Measurements from ENCODE around the gene ZFP1.
"Not testable (repeated sequence)": the region's sequence is repeated elsewhere in the genome, so short reads cannot be mapped to it uniquely, and the experiment has no call there.

The ZFP1 gene

DNA sequence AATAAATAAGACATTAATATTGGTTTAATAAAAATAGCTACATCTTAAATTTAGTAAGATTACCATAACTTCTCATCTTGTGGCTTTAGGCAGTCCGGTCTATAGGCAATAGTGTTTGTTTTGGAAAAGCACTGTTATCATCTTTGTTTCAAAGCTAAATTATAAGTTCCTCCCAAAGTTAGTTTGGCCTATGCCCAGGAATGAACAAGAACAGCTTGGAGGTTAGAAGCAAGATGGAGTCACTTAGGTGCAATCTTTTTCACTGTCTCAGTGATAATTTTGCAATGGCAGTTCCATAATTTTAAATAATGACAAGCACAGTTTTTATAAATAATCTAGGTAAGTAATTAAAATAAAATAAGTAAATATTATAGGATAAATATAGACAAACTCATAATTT, 25.7 kb upstream of the ZFP1 start:
- Mint-ChIP-seq H3K27ac (no peak overlapping the region), H3K4me3 (no peak overlapping the region), H3K4me1 (no peaks in the 10 kb centered on the region), H3K27me3 (no peaks in the 10 kb centered on the region), H3K9me3 (peaks cover 11% of the 10 kb centered on the region), H3K36me3 (no peaks in the 10 kb centered on the region)
- no peak for ATAC-seq

DNA sequence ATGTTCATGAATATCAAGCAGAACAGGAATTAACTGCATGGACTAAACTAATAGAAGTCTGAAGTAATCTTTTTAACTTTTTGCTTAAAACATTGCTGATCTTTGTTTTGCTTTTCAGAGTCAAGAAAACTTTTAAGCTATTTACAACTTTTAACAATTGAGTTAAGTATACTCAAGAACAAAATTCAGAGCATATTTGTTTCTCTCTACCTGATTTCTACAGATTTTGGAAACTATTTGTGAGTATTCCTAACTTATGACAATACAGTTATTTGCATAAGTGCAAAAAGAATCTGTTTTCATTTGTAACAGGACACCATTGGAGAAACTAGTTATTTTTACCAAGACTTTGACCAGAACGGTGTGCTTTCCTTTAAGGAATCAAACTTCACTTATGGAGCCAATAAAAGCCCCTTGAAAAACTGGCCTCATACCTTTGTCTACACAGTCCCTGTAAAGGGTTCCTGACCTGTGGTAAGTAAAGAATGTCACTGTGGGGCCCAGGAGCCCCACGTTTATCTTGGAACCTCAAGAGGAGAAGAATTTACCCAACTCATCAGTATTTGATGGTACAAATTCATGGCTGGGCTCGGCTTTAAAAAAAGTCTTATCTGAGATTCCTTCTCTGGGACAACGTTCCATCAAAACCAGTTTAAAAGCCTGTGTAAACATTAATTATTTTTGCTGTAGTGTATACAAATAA, 20.5 kb upstream of the ZFP1 start:
- no peak overlapping the region for H3K27ac Mint-ChIP-seq
- H3K4me1 Mint-ChIP-seq, result no peaks in the 10 kb centered on the region
- peaks cover 16% of the 10 kb centered on the region for H3K27me3 Mint-ChIP-seq
- H3K36me3 Mint-ChIP-seq, result no peaks in the 10 kb centered on the region
- no peak for ATAC-seq
- H3K4me3 Mint-ChIP-seq, result no peak overlapping the region
- peaks cover 7% of the 10 kb centered on the region for H3K9me3 Mint-ChIP-seq

DNA sequence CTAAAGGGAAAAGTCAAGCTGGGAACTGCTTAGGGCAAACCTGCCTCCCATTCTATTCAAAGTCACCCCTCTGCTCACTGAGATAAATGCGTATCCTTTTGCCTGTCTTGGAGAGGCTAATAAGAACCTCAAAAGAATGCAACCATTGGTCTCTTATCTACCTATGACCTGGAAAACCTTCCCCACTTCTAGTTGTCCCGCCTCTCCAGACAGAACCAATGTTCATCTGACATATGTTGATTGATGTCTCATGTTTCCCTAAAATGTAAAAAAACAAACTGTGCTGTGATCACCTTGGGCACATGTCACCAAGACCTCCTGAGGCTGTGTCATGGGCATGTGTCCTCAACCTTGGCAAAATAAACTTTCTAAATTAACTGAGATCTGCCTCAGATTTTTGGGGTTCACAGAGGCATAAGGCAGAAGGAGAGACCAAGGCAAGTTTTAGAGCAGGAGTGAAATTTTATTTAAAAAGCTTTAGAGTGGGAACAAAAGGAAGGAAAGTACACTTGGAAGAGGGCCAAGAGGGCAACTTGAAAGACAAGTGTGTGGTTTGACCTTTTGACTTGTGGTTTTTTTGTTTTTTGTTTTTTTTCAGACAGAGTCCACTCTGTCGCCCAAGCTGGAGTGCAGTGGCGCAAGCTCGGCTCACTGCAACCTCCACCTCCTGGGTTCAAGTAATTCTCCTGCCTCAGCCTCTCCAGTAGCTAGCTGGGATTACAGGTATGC, 18.7 kb upstream of the ZFP1 start:
- H3K27ac Mint-ChIP-seq, H3K4me1 Mint-ChIP-seq, ATAC-seq, H3K4me3 Mint-ChIP-seq, H3K36me3 Mint-ChIP-seq, H3K9me3 Mint-ChIP-seq: not testable (repeated sequence)
- peaks cover 16% of the 10 kb centered on the region for H3K27me3 Mint-ChIP-seq

DNA sequence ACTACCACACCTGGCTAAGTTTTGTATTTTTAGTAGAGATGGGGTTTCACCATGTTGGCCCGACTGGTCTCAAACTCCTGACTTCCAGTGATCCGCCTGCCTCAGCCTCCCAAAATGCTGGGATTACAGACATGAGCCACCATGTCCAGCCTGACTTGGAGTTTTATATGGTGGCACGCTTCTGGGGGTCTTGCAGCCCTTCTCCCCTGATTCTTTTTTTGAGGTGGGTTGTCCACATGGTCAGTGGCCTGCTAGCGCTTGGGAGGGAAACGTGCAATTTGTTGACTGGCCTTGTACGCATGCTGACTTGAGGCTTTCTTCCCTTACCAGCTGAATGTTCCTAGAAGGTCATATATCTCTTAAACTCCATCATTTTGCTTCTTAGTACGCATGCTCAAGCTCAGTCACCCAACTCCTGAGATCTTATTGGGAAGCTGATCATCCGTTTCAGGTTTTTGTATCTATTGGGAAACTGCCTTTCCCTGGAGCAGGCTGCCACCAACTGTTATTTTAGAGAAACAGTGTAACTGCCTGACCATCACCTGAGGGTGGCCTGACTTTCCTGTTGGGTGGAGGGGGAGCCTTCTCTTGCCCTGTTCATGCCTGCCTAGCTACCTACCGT, 18.1 kb upstream of the ZFP1 start:
- ATAC-seq, result no peak

DNA sequence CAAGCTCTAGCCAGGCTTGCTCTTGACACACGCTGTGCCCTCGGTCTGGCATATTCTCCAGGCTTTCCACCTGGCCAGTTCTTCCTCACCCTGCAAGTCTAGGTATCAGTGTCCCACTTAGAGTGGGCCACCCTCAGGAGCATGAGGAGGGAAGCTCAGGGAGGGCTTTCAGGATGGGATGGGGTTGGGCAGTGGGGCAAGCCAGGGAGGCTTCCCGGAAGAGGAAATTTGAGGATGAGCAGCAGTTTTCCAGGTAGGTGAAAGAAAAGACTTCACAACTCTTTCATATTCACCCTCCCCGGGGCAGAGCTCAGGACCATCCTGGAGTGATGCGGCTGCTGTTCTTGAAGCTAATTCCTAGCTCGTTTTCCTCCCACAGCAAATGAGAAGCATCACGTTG, 17.2 kb upstream of the ZFP1 start:
- Mint-ChIP-seq H3K27me3 (peaks cover 16% of the 10 kb centered on the region), H3K27ac (no peak overlapping the region), H3K4me1 (no peaks in the 10 kb centered on the region), H3K36me3 (no peaks in the 10 kb centered on the region), H3K9me3 (peaks cover 7% of the 10 kb centered on the region), H3K4me3 (no peak overlapping the region)
- ATAC-seq, result no peak

More for the DNA sequence above, 18.1 kb upstream of the ZFP1 start:
- Mint-ChIP-seq H3K9me3 (peaks cover 7% of the 10 kb centered on the region), H3K4me3 (no peak overlapping the region), H3K27ac (no peak overlapping the region), H3K27me3 (peaks cover 16% of the 10 kb centered on the region), H3K36me3 (no peaks in the 10 kb centered on the region), H3K4me1 (no peaks in the 10 kb centered on the region)

DNA sequence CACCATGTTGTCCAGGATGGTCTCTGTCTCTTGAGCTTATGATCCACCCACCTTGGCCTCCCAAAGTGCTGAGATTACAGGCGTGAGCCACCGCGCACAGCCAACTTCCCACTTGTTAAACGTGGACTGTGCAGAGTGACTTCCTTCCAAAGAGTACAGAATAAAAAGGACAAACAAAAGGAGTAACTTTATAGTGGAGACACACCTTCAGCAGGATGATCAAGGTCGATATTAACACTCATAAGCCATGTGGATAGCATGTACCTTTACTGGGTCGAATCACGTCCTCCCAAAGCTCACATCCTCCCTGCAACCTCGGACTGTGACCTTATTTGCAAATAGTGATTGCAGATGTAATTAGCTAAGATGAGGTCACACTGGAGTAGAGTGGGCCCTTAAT, 10.1 kb upstream of the ZFP1 start:
- Mint-ChIP-seq H3K27me3 (no peaks in the 10 kb centered on the region), H3K9me3 (no peaks in the 10 kb centered on the region), H3K4me3 (no peak overlapping the region), H3K4me1 (peaks cover 15% of the 10 kb centered on the region), H3K27ac (no peak overlapping the region), H3K36me3 (no peaks in the 10 kb centered on the region)
- no peak for ATAC-seq

DNA sequence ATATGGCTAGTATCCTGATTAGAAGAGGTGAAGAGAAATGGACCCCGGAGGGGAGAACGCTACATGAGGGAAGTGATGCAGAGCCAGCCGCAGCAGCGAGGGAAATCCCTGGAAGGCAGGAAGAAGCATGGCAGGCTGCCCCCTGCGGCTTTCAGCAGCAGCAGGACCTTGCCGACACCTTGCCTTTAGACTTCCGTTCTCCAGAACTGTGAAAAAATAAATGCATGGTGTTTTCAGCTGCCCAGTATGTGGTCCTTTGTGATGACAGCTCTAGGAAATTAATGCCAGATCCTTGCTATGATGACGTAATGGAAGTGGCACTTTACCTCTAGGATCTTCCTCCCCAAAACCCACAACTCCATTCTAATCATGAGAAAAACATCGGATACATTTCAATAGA, 9.7 kb upstream of the ZFP1 start:
- ATAC-seq, result no peak
- Mint-ChIP-seq H3K36me3 (no peaks in the 10 kb centered on the region), H3K27me3 (no peaks in the 10 kb centered on the region), H3K4me1 (peaks cover 15% of the 10 kb centered on the region), H3K9me3 (no peaks in the 10 kb centered on the region), H3K4me3 (no peak overlapping the region), H3K27ac (no peak overlapping the region)

DNA sequence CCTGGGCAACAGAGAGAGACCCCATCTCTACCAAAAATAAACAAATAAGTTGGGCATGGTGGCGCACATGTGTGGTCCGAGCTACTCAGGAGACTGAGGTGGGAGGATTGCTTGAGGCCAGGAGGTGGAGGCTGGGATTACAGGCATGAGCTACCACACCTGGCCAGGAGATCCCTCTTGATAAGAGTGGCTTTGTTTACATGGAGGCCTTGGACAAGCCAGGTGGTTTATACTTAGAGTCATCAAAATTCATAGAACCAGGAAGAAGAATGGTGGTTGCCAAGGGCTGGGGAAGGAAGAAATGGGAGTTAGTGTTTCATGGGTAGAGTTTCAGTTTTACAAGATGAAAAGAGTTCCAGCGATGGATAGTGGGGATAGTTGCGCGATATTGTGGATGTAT, 8.8 kb upstream of the ZFP1 start:
- no peak overlapping the region for H3K27ac Mint-ChIP-seq
- no peak overlapping the region for H3K4me3 Mint-ChIP-seq
- no peaks in the 10 kb centered on the region for H3K27me3 Mint-ChIP-seq
- no peaks in the 10 kb centered on the region for H3K36me3 Mint-ChIP-seq
- no peaks in the 10 kb centered on the region for H3K9me3 Mint-ChIP-seq
- no peak for ATAC-seq
- peaks cover 15% of the 10 kb centered on the region for H3K4me1 Mint-ChIP-seq

DNA sequence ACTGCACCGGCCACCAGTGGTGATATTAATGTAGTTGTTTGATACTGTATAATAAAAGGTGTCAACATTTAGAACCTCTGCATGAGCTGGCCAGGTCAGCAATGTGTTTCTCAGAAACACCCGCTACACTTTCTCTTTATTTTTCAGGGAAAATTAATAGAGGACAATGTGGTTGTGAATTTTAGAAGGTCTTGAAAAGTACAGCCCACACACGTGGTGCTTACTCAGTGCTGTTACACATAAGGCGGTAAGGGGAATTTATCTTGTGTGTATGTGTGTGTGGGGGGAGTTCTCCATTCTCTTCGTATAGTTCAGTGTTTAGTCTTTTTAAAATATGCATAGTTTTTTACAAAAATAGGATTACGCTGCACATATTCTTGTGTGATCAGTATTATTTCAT, 4.4 kb upstream of the ZFP1 start:
- no peak overlapping the region for H3K27ac Mint-ChIP-seq
- peaks cover 3% of the 10 kb centered on the region for H3K9me3 Mint-ChIP-seq
- no peaks in the 10 kb centered on the region for H3K36me3 Mint-ChIP-seq
- no peak for ATAC-seq
- H3K4me1 Mint-ChIP-seq, result peaks cover 6% of the 10 kb centered on the region
- no peak overlapping the region for H3K4me3 Mint-ChIP-seq
- H3K27me3 Mint-ChIP-seq, result no peaks in the 10 kb centered on the region

DNA sequence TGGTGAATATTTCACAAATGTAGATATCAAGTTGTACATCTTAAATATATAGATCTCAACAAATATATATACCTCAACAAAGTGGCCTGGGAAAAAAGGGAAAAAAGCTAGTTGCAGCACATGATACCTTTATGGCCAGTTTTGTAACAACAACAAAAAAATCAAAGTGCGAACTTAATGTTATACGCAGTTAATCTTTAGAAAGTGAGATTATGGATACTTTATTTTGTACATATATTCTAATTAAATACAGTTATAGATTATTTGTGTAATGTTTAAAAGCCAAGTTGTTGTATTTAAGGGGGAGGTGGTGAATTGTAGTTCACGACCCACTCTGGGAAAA, 385 bp upstream of the ZFP1 start:
- Mint-ChIP-seq H3K27ac (peak overlapping the region; percentile 78), H3K4me1 (peaks cover 36% of the 10 kb centered on the region), H3K4me3 (no peak overlapping the region), H3K36me3 (peaks cover 25% of the 10 kb centered on the region), H3K27me3 (no peaks in the 10 kb centered on the region), H3K9me3 (peaks cover 14% of the 10 kb centered on the region)
- no peak for ATAC-seq

DNA sequence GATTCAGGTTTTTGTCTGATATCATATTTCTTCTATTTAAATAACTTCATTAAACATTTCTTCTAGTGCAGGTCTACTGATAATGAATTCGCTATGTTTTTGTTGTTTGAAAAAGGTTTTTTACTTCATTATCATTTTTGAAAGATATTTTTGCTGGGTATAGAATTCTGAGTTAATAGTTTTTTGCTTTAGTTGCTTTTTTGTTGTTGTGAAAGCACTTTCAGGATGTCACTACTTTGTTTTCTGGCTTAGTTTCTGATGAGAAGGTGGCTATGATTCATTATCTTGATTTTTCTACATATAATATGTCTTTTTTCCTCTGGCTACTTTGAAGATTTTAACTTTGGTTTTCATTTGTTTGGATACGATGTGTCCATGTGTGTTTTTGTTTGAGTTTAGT, 3.5 kb downstream of the ZFP1 start:
- H3K27me3 Mint-ChIP-seq, result no peaks in the 10 kb centered on the region
- H3K9me3 Mint-ChIP-seq, result peaks cover 14% of the 10 kb centered on the region
- H3K4me3 Mint-ChIP-seq, result peak overlapping the region; percentile 45
- peak overlapping the region; percentile 77 for H3K27ac Mint-ChIP-seq
- peaks cover 43% of the 10 kb centered on the region for H3K4me1 Mint-ChIP-seq
- peaks cover 53% of the 10 kb centered on the region for H3K36me3 Mint-ChIP-seq
- ATAC-seq, result no peak

DNA sequence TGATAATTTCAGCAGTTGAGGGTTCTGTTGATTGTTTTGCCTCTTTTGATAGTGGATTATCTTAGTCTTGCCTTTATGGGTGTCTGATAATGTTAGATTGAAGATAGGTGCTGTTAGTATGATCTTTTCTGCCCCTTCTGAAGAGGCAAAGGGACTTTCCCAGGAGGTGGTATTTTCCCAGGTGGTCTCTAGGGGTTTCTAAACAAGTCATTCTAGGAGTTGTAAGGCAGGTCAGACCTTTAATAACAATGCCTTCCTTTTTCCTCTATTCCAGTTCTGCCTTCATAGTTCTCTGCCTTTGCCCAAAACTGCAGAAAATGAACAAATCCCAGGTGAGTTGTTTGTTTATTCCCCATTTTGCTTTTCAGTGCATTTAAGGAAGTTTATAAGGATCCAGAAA, 4.3 kb downstream of the ZFP1 start:
- peak overlapping the region; percentile 45 for H3K4me3 Mint-ChIP-seq
- peaks cover 43% of the 10 kb centered on the region for H3K4me1 Mint-ChIP-seq
- H3K27ac Mint-ChIP-seq, result peak overlapping the region; percentile 77
- H3K27me3 Mint-ChIP-seq, result no peaks in the 10 kb centered on the region
- peaks cover 14% of the 10 kb centered on the region for H3K9me3 Mint-ChIP-seq
- peaks cover 62% of the 10 kb centered on the region for H3K36me3 Mint-ChIP-seq
- ATAC-seq, result peak; percentile 36

DNA sequence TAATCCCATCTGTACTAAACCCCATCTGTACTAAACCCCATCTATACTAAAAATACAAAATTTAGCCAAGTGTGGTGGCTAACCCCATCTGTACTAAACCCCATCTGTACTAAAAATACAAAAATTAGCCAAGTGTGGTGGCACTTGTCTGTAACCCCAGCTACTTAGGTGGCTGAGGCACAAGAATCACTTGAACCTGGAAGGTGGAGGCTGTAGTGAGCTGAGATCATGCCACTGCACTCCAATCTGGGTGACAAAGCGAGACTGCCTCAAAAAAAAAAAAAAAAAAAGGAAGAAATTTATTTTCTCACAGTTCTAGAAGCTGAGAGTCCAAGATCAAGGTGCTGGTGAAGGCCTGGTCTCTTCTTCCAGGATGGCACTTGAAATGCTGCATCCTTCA, 12.1 kb downstream of the ZFP1 start:
- Mint-ChIP-seq H3K27ac (no peak overlapping the region), H3K4me1 (no peaks in the 10 kb centered on the region), H3K9me3 (peaks cover 3% of the 10 kb centered on the region), H3K36me3 (peaks cover 73% of the 10 kb centered on the region), H3K27me3 (no peaks in the 10 kb centered on the region), H3K4me3 (no peak overlapping the region)
- no peak for ATAC-seq

DNA sequence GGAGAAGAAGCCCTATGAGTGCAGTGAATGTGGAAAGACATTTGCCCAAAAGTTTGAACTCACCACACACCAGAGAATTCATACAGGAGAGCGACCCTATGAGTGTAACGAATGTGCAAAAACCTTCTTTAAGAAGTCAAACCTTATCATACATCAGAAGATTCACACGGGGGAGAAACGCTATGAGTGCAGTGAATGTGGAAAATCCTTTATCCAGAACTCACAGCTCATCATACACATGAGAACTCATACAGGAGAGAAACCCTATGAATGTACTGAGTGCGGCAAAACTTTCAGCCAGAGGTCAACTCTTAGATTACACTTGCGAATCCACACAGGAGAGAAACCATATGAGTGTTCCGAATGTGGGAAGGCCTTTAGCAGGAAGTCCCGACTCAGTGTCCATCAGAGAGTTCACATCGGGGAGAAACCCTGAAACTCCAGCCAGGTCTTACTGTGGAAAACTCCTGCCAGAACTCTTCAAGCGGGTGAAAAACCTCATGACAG, 21.6 kb downstream of the ZFP1 start:
- no peaks in the 10 kb centered on the region for H3K4me1 Mint-ChIP-seq

DNA sequence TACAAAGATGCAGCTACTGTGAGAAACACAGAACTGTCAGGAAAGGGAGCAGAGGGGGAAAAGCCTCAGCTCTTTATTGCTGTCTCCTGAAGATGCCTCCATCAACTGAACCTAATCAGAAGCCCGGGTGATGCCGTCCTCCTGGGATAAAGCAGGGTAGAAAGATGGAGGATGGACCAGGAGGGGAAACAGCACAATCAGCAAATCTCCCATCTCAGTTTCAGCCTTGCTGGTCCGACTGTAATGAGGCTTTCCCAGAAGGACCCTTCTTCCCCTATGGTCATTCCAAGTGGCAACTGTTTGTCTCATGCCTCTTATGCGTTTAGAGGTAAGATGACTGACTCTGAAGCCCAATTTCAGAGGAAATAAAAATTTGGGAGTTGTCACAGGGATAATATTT, 24.3 kb downstream of the ZFP1 start:
- H3K27me3 Mint-ChIP-seq, result no peaks in the 10 kb centered on the region
- ATAC-seq, result no peak
- H3K27ac Mint-ChIP-seq, result no peak overlapping the region
- H3K4me1 Mint-ChIP-seq, result no peaks in the 10 kb centered on the region
- H3K4me3 Mint-ChIP-seq, result no peak overlapping the region
- peaks cover 46% of the 10 kb centered on the region for H3K9me3 Mint-ChIP-seq
- H3K36me3 Mint-ChIP-seq, result peaks cover 83% of the 10 kb centered on the region

More for the DNA sequence above, 21.6 kb downstream of the ZFP1 start:
- Mint-ChIP-seq H3K27ac (no peak overlapping the region), H3K4me3 (no peak overlapping the region), H3K9me3 (peaks cover 37% of the 10 kb centered on the region), H3K27me3 (no peaks in the 10 kb centered on the region), H3K36me3 (peaks cover 90% of the 10 kb centered on the region)
- ATAC-seq, result no peak

DNA sequence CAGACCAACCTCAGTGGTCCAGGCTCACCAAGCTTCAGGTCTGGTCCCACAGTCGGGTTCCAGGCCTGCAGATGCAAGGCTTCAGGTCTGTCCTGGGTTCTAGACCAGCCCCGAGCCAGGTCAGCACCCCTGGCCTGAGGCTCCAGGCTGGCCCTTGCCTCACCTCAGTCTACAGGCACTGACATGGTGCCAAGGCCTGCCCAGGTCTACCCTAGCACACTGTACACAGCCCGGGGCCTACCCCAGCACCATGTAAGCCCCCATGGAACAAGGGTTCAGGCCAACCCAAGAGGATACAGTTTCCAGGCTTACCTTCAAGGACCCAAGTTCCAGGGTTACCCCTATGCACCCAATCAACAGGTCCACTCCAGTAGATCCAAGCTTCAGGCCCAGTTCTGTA, 26.8 kb downstream of the ZFP1 start:
- Mint-ChIP-seq H3K4me3 (no peak overlapping the region), H3K4me1 (peaks cover 7% of the 10 kb centered on the region), H3K27ac (no peak overlapping the region), H3K27me3 (no peaks in the 10 kb centered on the region), H3K36me3 (peaks cover 61% of the 10 kb centered on the region), H3K9me3 (peaks cover 36% of the 10 kb centered on the region)
- no peak for ATAC-seq

All from stimulated activated memory B cell treated with anti-CD40 and anti-IgM and Interleukin-4, amounts not matched to agents 10 μg/mL and 1 μg/mL and 100 μg/mL, for 72 hours (primary cell).